HL-60 (cell line): ENCODE results near the gene FMC1.

ENCODE experiments used
- CTCF ChIP-seq: IDR thresholded peaks from one replicate; pipeline ENCODE4 v1.5.1; 2011; ENCODE audit warnings: low read length, control low read depth, inconsistent platforms; ENCODE audit not compliant: insufficient read depth
- GABPA ChIP-seq: IDR thresholded peaks from 2 replicates; pipeline ENCODE4 v1.6.1; 2012; ENCODE audit warnings: low read depth
- POLR2AphosphoS5 ChIP-seq: IDR thresholded peaks from 2 replicates; pipeline ENCODE4 v1.6.1; 2012; ENCODE audit warnings: low read depth
- REST ChIP-seq: IDR thresholded peaks from 2 replicates; pipeline ENCODE4 v1.6.1; 2012; ENCODE audit warnings: low read depth; ENCODE audit not compliant: insufficient replicate concordance
- SPI1 ChIP-seq: IDR thresholded peaks from 2 replicates; pipeline ENCODE4 v1.6.1; 2012; ENCODE audit warnings: low read depth, mild to moderate bottlenecking, borderline replicate concordance

GRCh38 chr7:139394540-139394939 is 53.4 kb downstream of the FMC1 start:
- no peak for TF ChIP-seq CTCF
- TF ChIP-seq REST: no peak
- no peak for TF ChIP-seq GABPA
- TF ChIP-seq SPI1: no peak
- TF ChIP-seq POLR2AphosphoS5: no peak
